ENCODE data around the gene KIFAP3. TPM values are rescaled to one million over a fixed set of nuclear protein-coding genes. Genes with fewer than 3 reads are reported as not detected.

Gene KIFAP3
- total and polyA plus RNA-seq, 2 of the 8 experiments (the other 6 are each of a cell fraction or from before 2014, with no cell fraction given): 1.3 to 3.2 TPM

DNA sequence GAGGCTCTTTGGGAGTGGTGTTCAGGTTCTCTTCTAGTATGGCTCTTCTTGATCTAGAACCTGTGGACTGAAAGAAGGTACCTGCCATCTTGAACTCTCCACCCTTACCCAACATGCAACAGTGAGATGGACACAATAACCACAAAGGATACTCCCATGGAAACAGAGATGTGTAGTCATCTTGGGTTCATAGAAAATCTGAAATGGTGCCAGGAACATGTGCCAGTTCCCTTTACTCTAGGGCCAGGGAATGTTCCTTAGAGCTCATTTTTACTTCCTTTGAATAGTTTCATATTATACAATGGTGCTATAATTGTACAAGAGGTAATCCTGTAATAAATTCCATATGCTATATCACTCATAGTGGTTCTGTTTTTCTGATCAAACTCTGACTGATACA is 167.6 kb downstream of the KIFAP3 start:
- CTCF ChIA-PET (ENCODE audit: partially characterized antibody): interaction anchor here (0.6 to 0.7 kb wide), 3 partner anchors 13 to 1442 kb away, joined by 3 read pairs; no protein-coding TSS in a partner anchor
- no peaks in the 10 kb centered on the region for H3K4me1 ChIP-seq (replicated peaks in 1 of 4; ENCODE audit: control insufficient read depth in 3 of 4, insufficient read depth in 4 of 4, low read length in 3 of 4)
- no peak overlapping the region for H2BK20ac ChIP-seq (ENCODE audit: low read length)
- TF ChIP-seq CHD2 (IDR thresholded peaks at IDR 0.05; ENCODE audit: low read length): no peak
- no peak for TF ChIP-seq MAFK (IDR thresholded peaks at IDR 0.05; ENCODE audit: low read depth, low read length)
- no peak for TF ChIP-seq CEBPB (IDR thresholded peaks at IDR 0.05; ENCODE audit: low read depth, low read length)
- TF ChIP-seq POU5F1 (IDR thresholded peaks at IDR 0.05; ENCODE audit: low read depth, low read length): no peak
- TF ChIP-seq, protein P1, sequence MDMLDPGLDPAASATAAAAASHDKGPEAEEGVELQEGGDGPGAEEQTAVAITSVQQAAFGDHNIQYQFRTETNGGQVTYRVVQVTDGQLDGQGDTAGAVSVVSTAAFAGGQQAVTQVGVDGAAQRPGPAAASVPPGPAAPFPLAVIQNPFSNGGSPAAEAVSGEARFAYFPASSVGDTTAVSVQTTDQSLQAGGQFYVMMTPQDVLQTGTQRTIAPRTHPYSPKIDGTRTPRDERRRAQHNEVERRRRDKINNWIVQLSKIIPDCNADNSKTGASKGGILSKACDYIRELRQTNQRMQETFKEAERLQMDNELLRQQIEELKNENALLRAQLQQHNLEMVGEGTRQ (IDR thresholded peaks at IDR 0.05; ENCODE audit: low read length): no peak
- no peak for TF ChIP-seq SIRT6 (IDR thresholded peaks at IDR 0.05; ENCODE audit: low read length)
- no peak for TF ChIP-seq TAF7 (optimal IDR thresholded peaks at IDR 0.05; ENCODE audit: borderline replicate concordance, low read depth, low read length)
- no peak for TF ChIP-seq KDM1A (IDR thresholded peaks at IDR 0.05; ENCODE audit: borderline replicate concordance, low read length)
- TF ChIP-seq RAD21 (IDR thresholded peaks at IDR 0.05 in 1 of 2, conservative IDR thresholded peaks at IDR 0.05 in 1 of 2; ENCODE audit: low read depth in 2 of 2, low read length in 2 of 2): no peak
- no peak for TF ChIP-seq BCL11A (IDR thresholded peaks at IDR 0.05; ENCODE audit: low read depth in 2 of 2, low read length in 2 of 2)
- TF ChIP-seq TAF1 (IDR thresholded peaks at IDR 0.05; ENCODE audit: low read depth, low read length): no peak
- TF ChIP-seq SUZ12 (IDR thresholded peaks at IDR 0.05; ENCODE audit: low read length): no peak
- TF ChIP-seq BRCA1 (IDR thresholded peaks at IDR 0.05; ENCODE audit: low read depth, low read length): no peak

More for the DNA sequence above, 167.6 kb downstream of the KIFAP3 start:
- no peak overlapping the region for H2BK12ac ChIP-seq (ENCODE audit: low read depth, low read length)
- H3K79me1 ChIP-seq (ENCODE audit: low read depth, low read length): no peaks in the 10 kb centered on the region
- H3K27me3 ChIP-seq (replicated peaks in 1 of 4; ENCODE audit: control insufficient read depth in 3 of 4, extremely low read depth in 1 of 4, insufficient read depth in 3 of 4, low read length in 3 of 4): no peaks in the 10 kb centered on the region
- H2AK5ac ChIP-seq (ENCODE audit: low read depth, low read length): no peak overlapping the region
- H4K8ac ChIP-seq (ENCODE audit: extremely low read depth, insufficient read depth, low read length): no peak overlapping the region
- H3K27ac ChIP-seq (ENCODE audit: low read depth, low read length): no peak overlapping the region
- no peak overlapping the region for H3K18ac ChIP-seq (ENCODE audit: extremely low read depth, low read length)
- no peak overlapping the region for H3K9ac ChIP-seq (replicated peaks in 1 of 4; ENCODE audit: extremely low read depth in 1 of 4, low read depth in 3 of 4, low read length in 3 of 4)
- no peak overlapping the region for H2BK5ac ChIP-seq (ENCODE audit: low read depth, low read length)
- no peak overlapping the region for H3K4me2 ChIP-seq (ENCODE audit: insufficient read depth in 1 of 2, low read depth in 2 of 2, low read length in 2 of 2)
- H3K4ac ChIP-seq (replicated peaks; ENCODE audit: insufficient read length, low read depth, low read length): no peak overlapping the region
- no peak overlapping the region for H4K5ac ChIP-seq (ENCODE audit: insufficient read length, low read depth, low read length)
- H2BK120ac ChIP-seq (replicated peaks; ENCODE audit: low read depth, low read length): no peak overlapping the region
- FAIRE-seq: no peak
- POLR2A ChIA-PET (ENCODE audit: partially characterized antibody): no interaction called here
- H3K14ac ChIP-seq (ENCODE audit: insufficient read length): no peak overlapping the region
- no peak overlapping the region for H3K4me3 ChIP-seq (ENCODE audit: extremely low read depth in 1 of 4, insufficient read depth in 2 of 4, low read depth in 3 of 4, low read length in 4 of 4)
- no peak for DNase-seq (ENCODE audit: low read depth in 1 of 2, low spot score in 2 of 2)
- no peak overlapping the region for H3K23ac ChIP-seq (ENCODE audit: insufficient read length)
- H2BK15ac ChIP-seq (ENCODE audit: low read length): no peak overlapping the region
- H3K36me3 ChIP-seq (ENCODE audit: control insufficient read depth in 2 of 4, insufficient read depth in 4 of 4, low read length in 3 of 4): no peaks in the 10 kb centered on the region
- H3K79me2 ChIP-seq (ENCODE audit: control insufficient read depth in 1 of 2, insufficient read depth in 2 of 2, low read length in 2 of 2): no peaks in the 10 kb centered on the region
- H3K23me2 ChIP-seq (ENCODE audit: low read depth, low read length): no peaks in the 10 kb centered on the region
- H4K91ac ChIP-seq (replicated peaks; ENCODE audit: insufficient read length, low read length): no peak overlapping the region
- no peaks in the 10 kb centered on the region for H4K20me1 ChIP-seq (replicated peaks in 1 of 2; ENCODE audit: control insufficient read depth in 1 of 2, insufficient read depth in 2 of 2, low read length in 2 of 2)
- H3K56ac ChIP-seq (replicated peaks; ENCODE audit: insufficient read length, low read depth, low read length): no peak overlapping the region
- H2AFZ ChIP-seq (ENCODE audit: low read length): no peak overlapping the region
- H3K9me3 ChIP-seq (ENCODE audit: insufficient read depth in 2 of 2, low read depth in 1 of 2, low read length in 1 of 2): no peaks in the 10 kb centered on the region

Data from H1 (cell line).